ENCODE results near the gene GLRX. TPM values are rescaled to one million over a fixed set of nuclear protein-coding genes. Genes with fewer than 3 reads are reported as not detected.
A peak's percentile ranks its signal among the peaks of the same experiment; 100 is the strongest.

GLRX gene
- total and polyA plus RNA-seq, 7 experiments from 2014 or later, result 26.3 to 205 (median 84.8) TPM

- DNase-seq (no peak), ATAC-seq (no peak)
- no peak overlapping the region for H3K4me3 Mint-ChIP-seq
- Histone ChIP-seq H3K27me3 (ENCODE audit: control insufficient read depth in 2 of 2, insufficient read depth in 2 of 2, low read length in 2 of 2) (no peaks in the 10 kb centered on the region), H3K4me1 (ENCODE audit: control insufficient read depth in 2 of 2, insufficient read depth in 2 of 2, low read length in 2 of 2) (peaks cover 0 to 3% of the 10 kb centered on the region in 2 donors), H3K36me3 (ENCODE audit: control insufficient read depth in 2 of 3, insufficient read depth in 3 of 3, low read length in 3 of 3) (no peaks in the 10 kb centered on the region), H3K27ac (ENCODE audit: low read depth, low read length) (no peak overlapping the region), H3K9me3 (ENCODE audit: control insufficient read depth in 2 of 3, low read length in 3 of 3) (no peaks in the 10 kb centered on the region), H3K4me3 (ENCODE audit: low read length) (no peak overlapping the region)
- no peaks in the 10 kb centered on the region for H3K36me3 Mint-ChIP-seq
- CTCF ChIA-PET, result interaction anchor here (1.1 to 15.0 kb wide), 9 partner anchors 26 to 487 kb away, joined by 3 to 357 read pairs (median 5); partner anchors contain the start of gene GLRX
- no peaks in the 10 kb centered on the region for H3K9me3 Mint-ChIP-seq
- H3K27ac Mint-ChIP-seq, result no peak overlapping the region
- POLR2A ChIA-PET, result interaction anchor here (0.8 to 1.3 kb wide), 2 partner anchors 67 to 295 kb away, joined by 5 to 8 read pairs; no protein-coding TSS in a partner anchor
- peaks cover 0 to 20% (median 3%) of the 10 kb centered on the region in 7 donors for H3K4me1 Mint-ChIP-seq
- peaks cover 0 to 12% (median 0%) of the 10 kb centered on the region in 5 donors for H3K27me3 Mint-ChIP-seq
- intact Hi-C loops (cut with micrococcal nuclease), result loop anchor here in 1 of 2 donors (5.0 kb wide), 2 partner anchors 566 to 881 kb away; no protein-coding TSS in a partner anchor
Measured at GRCh38 chr5:95848701-95849100, 26.2 kb upstream of the GLRX start.

- DNase-seq (no peak), ATAC-seq (no peak)
- Histone ChIP-seq H3K4me1 (ENCODE audit: control insufficient read depth in 2 of 2, insufficient read depth in 2 of 2, low read length in 2 of 2) (peaks cover 10 to 13% of the 10 kb centered on the region in 2 donors), H3K4me3 (ENCODE audit: low read length) (no peak overlapping the region), H3K36me3 (ENCODE audit: control insufficient read depth in 2 of 3, insufficient read depth in 3 of 3, low read length in 3 of 3) (no peaks in the 10 kb centered on the region), H3K9me3 (ENCODE audit: control insufficient read depth in 2 of 3, low read length in 3 of 3) (no peaks in the 10 kb centered on the region), H3K27me3 (ENCODE audit: control insufficient read depth in 2 of 2, insufficient read depth in 2 of 2, low read length in 2 of 2) (no peaks in the 10 kb centered on the region), H3K27ac (ENCODE audit: low read depth, low read length) (no peak overlapping the region)
- Mint-ChIP-seq H3K36me3 (no peaks in the 10 kb centered on the region), H3K4me1 (peaks cover 10 to 32% (median 16%) of the 10 kb centered on the region in 7 donors), H3K4me3 (no peak overlapping the region), H3K27ac (peak overlapping the region in 1 of 9 donors; percentile 18), H3K27me3 (peaks cover 0 to 15% (median 0%) of the 10 kb centered on the region in 5 donors), H3K9me3 (no peaks in the 10 kb centered on the region)
- POLR2A ChIA-PET, result interaction anchor here (0.7 to 1.3 kb wide), 4 partner anchors 11 to 202 kb away, joined by 3 to 6 read pairs (median 4); no protein-coding TSS in a partner anchor
- intact Hi-C loops (cut with micrococcal nuclease), result loop anchor here (1.0 to 5.0 kb wide), 9 partner anchors 12 to 880 kb away; partner anchors contain the start of genes ARSK (in 1 of the 2), GLRX (in 1 of the 2) and SKIC3 (in 1 of the 2)
- CTCF ChIA-PET, result interaction anchor here (0.6 to 15.0 kb wide), 17 partner anchors 10 to 546 kb away, joined by 3 to 357 read pairs (median 5); partner anchors contain the start of gene GLRX
Measured at GRCh38 chr5:95847261-95847592, 24.7 kb upstream of the GLRX start.

- Histone ChIP-seq H3K27ac (ENCODE audit: low read depth, low read length) (no peak overlapping the region), H3K4me1 (ENCODE audit: control insufficient read depth in 2 of 2, insufficient read depth in 2 of 2, low read length in 2 of 2) (peaks cover 10 to 13% of the 10 kb centered on the region in 2 donors), H3K9me3 (ENCODE audit: control insufficient read depth in 2 of 3, low read length in 3 of 3) (no peaks in the 10 kb centered on the region), H3K36me3 (ENCODE audit: control insufficient read depth in 2 of 3, insufficient read depth in 3 of 3, low read length in 3 of 3) (no peaks in the 10 kb centered on the region), H3K27me3 (ENCODE audit: control insufficient read depth in 2 of 2, insufficient read depth in 2 of 2, low read length in 2 of 2) (no peaks in the 10 kb centered on the region), H3K4me3 (ENCODE audit: low read length) (no peak overlapping the region)
- Mint-ChIP-seq H3K27me3 (peaks cover 0 to 15% (median 0%) of the 10 kb centered on the region in 5 donors), H3K27ac (peak overlapping the region in 2 of 9 donors; percentile 3 to 18), H3K4me1 (peaks cover 10 to 33% (median 16%) of the 10 kb centered on the region in 7 donors), H3K9me3 (no peaks in the 10 kb centered on the region), H3K4me3 (no peak overlapping the region), H3K36me3 (no peaks in the 10 kb centered on the region)
- DNase-seq, result peak; percentile 38 to 73 (median 68)
- ChIA-PET CTCF (interaction anchor here (0.6 to 15.0 kb wide), 18 partner anchors 9 to 1165 kb away, joined by 3 to 357 read pairs (median 5); partner anchors contain the start of gene GLRX), POLR2A (interaction anchor here (0.7 to 1.3 kb wide), 5 partner anchors 10 to 66 kb away, joined by 3 to 6 read pairs (median 4); no protein-coding TSS in a partner anchor)
- intact Hi-C loops (cut with micrococcal nuclease), result loop anchor here (1.0 to 5.0 kb wide), 9 partner anchors 11 to 879 kb away; partner anchors contain the start of genes ARSK (in 1 of the 2), GLRX (in 1 of the 2) and SKIC3 (in 1 of the 2)
- peak; percentile 88 for ATAC-seq
Measured at GRCh38 chr5:95846554-95847260, 24.2 kb upstream of the GLRX start.

- ChIA-PET CTCF (interaction anchor here (0.8 to 15.0 kb wide), 6 partner anchors 29 to 210 kb away, joined by 3 to 357 read pairs (median 6); no protein-coding TSS in a partner anchor), POLR2A (interaction anchor here (0.6 to 1.0 kb wide), 2 partner anchors 13 to 24 kb away, joined by 3 read pairs; no protein-coding TSS in a partner anchor)
- peaks cover 10 to 13% of the 10 kb centered on the region in 2 donors for H3K4me1 ChIP-seq (ENCODE audit: control insufficient read depth in 2 of 2, insufficient read depth in 2 of 2, low read length in 2 of 2)
- no peak overlapping the region for H3K27ac ChIP-seq (ENCODE audit: low read depth, low read length)
- Mint-ChIP-seq H3K27ac (peak overlapping the region in 3 of 9 donors; percentile 1 to 66 (median 55)), H3K9me3 (no peaks in the 10 kb centered on the region), H3K36me3 (no peaks in the 10 kb centered on the region), H3K4me3 (no peak overlapping the region), H3K4me1 (peaks cover 10 to 30% (median 16%) of the 10 kb centered on the region in 7 donors), H3K27me3 (peaks cover 0 to 15% (median 0%) of the 10 kb centered on the region in 5 donors)
- no peak overlapping the region for H3K4me3 ChIP-seq (ENCODE audit: low read length)
- H3K9me3 ChIP-seq (ENCODE audit: control insufficient read depth in 2 of 3, low read length in 3 of 3), result no peaks in the 10 kb centered on the region
- no peak for ATAC-seq
- intact Hi-C loops (cut with micrococcal nuclease), result loop anchor here in 1 of 2 donors (5.0 kb wide), 2 partner anchors 563 to 878 kb away; no protein-coding TSS in a partner anchor
- no peaks in the 10 kb centered on the region for H3K36me3 ChIP-seq (ENCODE audit: control insufficient read depth in 2 of 3, insufficient read depth in 3 of 3, low read length in 3 of 3)
- H3K27me3 ChIP-seq (ENCODE audit: control insufficient read depth in 2 of 2, insufficient read depth in 2 of 2, low read length in 2 of 2), result no peaks in the 10 kb centered on the region
- no peak for DNase-seq
Measured at GRCh38 chr5:95845391-95845790, 22.9 kb upstream of the GLRX start.

- Mint-ChIP-seq H3K36me3 (no peaks in the 10 kb centered on the region), H3K9me3 (no peaks in the 10 kb centered on the region), H3K27ac (peak overlapping the region in 5 of 9 donors; percentile 85 to 94 (median 87)), H3K27me3 (peaks cover 0 to 9% (median 0%) of the 10 kb centered on the region in 5 donors), H3K4me3 (no peak overlapping the region), H3K4me1 (peaks cover 18 to 30% (median 21%) of the 10 kb centered on the region in 7 donors)
- Histone ChIP-seq H3K27ac (ENCODE audit: low read depth, low read length) (no peak overlapping the region), H3K4me3 (ENCODE audit: low read length) (no peak overlapping the region), H3K36me3 (ENCODE audit: control insufficient read depth in 2 of 3, insufficient read depth in 3 of 3, low read length in 3 of 3) (no peaks in the 10 kb centered on the region), H3K4me1 (ENCODE audit: control insufficient read depth in 2 of 2, insufficient read depth in 2 of 2, low read length in 2 of 2) (peaks cover 10 to 13% of the 10 kb centered on the region in 2 donors), H3K27me3 (ENCODE audit: control insufficient read depth in 2 of 2, insufficient read depth in 2 of 2, low read length in 2 of 2) (no peaks in the 10 kb centered on the region), H3K9me3 (ENCODE audit: control insufficient read depth in 2 of 3, low read length in 3 of 3) (no peaks in the 10 kb centered on the region)
- ATAC-seq (no peak), DNase-seq (no peak)
- CTCF ChIA-PET, result interaction anchor here (0.6 to 15.0 kb wide), 11 partner anchors 9 to 216 kb away, joined by 3 to 357 read pairs (median 5); partner anchors contain the start of gene GLRX
- POLR2A ChIA-PET, result interaction anchor here (0.6 to 2.0 kb wide), 9 partner anchors 12 to 84 kb away, joined by 3 to 16 read pairs (median 4); partner anchors contain the start of gene GLRX
- intact Hi-C loops (cut with micrococcal nuclease), result loop anchor here (1.0 to 2.0 kb wide), 10 partner anchors 8 to 288 kb away; partner anchors contain the start of genes ARSK (in 1 of the 2) and RHOBTB3 (in 1 of the 2)
Measured at GRCh38 chr5:95843733-95844223, 21.3 kb upstream of the GLRX start.

Measured in naive thymus-derived CD4-positive, alpha-beta T cell (primary cell).